Cerebellar nuclear complex (tissue), 1 donor: Measurements from ENCODE around the gene GRIK5.

Experiments used
- DNase-seq, 2 experiments: peaks; one replicate each; lab custom pipeline; 2025; lab: John Stamatoyannopoulos, UW

The GRIK5 gene

GRCh38 chr19:41990615-41991014 lies 79.4 kb downstream of the GRIK5 start:
- no peak for DNase-seq

- no peak for DNase-seq
These were observed 80.0 kb downstream of the GRIK5 start for GRCh38 chr19:41990028-41990427.

DNA sequence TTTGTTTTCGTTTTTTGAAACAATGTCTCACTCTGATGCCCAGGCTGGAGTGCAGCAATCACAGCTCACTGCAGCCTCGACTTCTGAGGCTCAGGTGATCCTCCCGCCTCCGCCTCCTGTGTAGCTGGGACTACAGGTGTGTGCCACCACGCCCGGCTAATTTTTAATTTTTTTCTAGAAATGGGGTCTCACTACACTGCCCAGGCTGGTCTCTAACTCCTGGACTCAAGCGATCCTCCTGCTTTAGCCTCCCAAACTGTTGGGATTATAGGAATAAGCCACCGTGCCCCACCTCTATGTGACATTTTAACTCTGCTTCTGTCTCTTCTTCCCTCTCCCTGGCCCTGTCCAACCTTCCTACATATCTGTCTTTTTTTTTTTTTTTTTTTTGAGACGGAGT lies 81.1 kb downstream of the GRIK5 start:
- DNase-seq, result no peak

DNA sequence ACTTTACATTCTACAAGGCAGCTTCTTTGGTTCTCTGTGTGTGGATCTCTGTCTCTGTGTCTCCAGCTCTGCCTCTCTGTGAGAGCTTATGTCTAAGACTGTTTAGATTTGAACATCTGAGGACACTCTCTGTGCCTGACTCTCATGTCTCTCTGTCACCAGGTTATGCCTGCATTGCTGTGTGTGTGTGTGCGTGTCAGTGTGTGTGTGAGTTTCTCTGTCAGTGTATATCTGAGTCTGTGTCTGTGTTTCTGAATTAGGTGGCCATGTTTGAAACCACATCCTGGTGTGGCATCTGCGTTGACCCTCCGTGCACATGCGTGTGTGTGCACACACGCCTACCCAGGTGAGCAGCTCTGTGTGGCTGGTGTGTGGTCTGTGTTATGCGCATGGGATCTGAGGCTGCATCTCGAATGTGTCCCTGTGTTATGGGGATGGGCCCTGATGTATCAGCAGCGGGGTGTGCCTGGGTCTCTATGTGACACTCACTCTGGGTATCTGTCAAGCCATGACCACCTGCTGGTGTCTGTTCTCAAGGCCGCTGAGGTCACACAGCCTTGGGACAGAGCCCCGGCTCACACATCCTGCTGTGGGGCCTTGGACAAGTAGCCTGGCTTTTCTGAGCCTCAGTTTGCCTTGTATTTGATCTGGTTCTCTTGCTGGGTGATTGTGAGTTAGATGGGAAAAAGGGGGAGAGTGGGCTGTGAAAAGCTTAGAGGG lies 82.7 kb downstream of the GRIK5 start:
- DNase-seq, result no peak

GRCh38 chr19:41984961-41985360 lies 85.0 kb downstream of the GRIK5 start:
- no peak for DNase-seq

- DNase-seq, result no peak
These were observed 88.3 kb downstream of the GRIK5 start for GRCh38 chr19:41981724-41982123.

GRCh38 chr19:41978470-41978869 lies 91.5 kb downstream of the GRIK5 start:
- DNase-seq, result no peak

GRCh38 chr19:41977916-41978315 lies 92.1 kb downstream of the GRIK5 start:
- DNase-seq, result no peak

DNA sequence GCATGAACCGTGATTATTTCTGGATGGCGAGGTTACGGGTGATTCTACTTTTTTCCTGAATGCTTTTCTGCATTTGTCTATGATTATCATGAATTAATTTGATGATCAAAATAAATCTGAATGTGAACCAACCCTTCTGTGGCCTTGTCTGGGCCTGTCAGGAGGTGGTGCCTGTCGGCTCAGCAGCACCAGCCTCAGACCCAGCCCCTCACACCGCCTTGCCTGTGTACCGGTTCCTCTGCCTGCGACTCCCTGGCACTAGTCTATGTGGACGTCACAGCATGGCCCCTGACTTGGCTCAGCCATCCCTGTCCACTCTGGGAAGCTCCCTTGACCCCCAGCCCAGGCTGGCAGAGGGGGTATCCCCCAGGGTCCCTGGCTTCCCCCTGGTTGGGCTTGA lies 95.4 kb downstream of the GRIK5 start:
- no peak for DNase-seq

DNA sequence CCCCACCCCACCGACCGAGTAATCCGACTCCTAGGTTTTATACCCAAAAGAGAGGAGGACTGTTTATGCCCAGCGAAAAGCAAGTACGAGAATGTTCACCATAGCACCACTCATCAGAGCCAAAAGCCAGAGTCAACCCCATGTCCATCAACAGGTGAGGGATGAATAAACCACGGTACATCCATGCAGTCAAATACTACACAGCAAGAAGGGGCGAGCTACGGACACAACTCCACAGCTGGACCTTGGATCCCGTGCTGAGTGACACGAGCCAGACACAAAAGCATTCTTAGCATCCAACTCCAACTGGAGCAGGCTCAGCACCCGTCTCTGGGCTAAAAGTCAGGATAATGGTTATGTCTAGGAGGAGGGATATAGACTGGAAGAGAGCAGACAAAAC lies 98.6 kb downstream of the GRIK5 start:
- no peak for DNase-seq

DNA sequence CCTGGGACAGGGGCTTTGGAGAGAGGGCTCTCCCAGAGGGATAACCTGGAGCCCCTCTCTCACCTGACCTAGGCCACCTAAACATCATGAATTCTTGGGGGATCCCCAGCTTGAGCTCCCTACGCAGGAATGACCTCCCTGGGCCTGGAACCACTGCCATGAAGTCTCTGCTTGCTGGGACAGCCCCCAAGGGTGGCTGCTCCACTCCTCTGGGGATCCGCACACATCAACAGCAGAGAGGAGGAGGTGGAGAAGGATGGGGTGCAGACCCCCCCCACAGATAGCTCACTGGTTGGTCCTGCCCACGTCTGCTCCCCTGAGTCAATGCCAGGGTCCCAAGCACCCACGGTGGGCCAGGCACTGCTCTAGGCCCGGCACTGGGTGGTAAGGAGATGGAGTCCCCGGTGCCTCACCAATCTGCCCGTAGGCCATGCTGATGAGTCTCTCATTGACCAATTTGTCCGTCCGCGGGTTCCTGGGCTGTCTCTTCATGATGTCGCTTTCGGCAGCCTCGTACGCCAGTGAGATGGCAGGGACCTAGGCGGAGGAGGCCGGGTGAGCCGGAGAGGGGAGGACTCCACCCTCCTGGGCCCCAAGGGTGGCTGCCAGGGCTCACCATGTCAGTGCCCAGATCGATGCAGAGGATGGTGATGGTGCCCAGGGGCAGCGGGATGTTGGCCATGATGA lies 100.1 kb downstream of the GRIK5 start:
- DNase-seq, result no peak

DNA sequence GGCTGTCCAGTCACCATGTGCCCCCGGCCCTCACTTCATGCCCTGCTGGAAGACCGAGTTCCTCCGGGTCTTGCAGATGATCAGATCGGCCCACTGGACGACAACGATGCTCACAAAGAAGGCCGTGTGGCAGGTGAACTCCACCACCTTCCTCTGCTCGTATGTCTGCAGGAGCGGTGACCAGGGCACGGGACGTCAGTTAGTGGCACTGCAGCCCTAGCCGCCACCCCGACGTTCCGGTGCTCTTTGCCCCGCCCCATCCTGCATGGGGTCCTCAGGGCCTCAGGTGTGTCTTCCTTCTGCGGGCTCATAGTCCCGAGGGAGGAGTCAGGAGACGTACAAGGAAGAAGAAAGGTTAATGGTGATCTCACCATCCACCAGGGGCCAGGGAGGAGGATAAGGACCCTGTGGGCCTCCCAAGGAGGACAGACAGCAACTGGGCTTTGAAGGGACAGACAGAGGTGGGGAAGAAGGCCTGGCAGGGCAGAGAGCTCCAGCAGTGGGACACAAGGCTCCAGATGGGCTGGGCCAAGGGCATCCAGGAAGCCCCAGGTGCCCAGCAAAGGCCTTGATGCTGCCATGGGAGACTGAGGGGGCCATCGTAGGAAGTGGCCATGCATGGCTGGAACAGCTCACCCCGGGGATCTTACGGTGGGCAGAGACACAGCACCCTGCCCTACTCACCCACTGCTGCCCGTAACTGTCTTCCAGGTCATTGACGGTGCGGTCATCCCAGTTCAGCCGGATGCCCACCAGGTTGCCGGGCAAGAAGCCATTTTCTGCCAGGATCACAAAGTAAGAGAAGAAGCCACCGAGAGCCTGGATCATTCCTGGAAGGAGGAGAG lies 101.0 kb downstream of the GRIK5 start:
- DNase-seq, result no peak

DNA sequence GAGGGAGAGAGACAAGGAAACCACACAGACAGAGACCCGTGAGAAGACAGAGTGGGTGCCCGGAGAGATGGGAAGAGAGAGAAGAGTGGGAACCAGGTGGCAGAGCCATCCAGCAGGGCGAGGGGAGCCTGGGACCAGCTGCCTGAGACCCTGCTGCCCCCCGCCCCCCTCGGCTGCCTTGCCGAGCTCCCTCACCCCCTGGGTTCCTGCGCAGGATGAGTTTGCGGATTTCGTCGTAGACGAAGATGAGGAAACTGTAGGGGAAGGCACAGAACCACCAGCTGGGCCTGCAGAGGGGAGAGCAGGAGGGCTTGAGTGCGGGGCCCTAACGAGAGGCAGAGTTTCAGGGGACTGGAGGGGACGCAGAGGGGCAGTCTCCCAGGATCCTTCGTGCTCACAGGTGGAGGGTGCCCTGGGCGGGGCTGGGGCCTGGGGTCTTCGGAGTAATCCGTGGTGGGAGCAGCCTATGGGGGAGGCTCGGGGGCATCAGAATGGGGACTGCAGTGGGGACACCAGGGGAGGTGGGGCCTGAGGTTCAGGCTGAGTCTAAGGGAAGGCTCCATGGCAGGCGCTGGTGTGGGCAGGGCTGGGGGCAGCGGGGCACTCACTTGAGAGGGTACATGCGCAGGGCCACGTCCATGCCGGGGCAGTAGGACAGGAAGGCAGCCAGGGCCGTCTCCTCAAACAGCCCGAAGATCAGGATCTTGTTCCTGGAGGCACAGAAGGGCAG lies 102.8 kb downstream of the GRIK5 start:
- no peak for DNase-seq

DNA sequence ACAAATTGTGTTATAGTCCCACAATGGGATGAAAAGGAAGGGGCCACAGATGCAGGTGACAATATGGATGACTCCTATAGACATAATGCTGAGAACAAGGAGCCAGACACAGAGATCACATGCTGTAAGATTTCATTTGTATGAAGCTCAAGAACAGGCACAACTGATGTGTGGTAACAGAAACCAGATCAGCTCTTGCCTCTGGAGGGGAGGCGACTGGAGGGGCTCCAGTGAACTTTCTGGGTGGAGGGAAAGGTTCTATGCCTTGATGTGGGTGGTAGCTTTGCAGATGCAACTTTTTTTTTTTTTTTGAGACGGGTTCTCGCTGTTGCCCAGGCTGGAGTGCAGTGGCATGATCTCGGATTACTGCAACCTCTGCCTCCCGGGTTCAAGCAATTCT lies 104.9 kb downstream of the GRIK5 start:
- DNase-seq, result no peak

- no peak for DNase-seq
These were observed 109.0 kb downstream of the GRIK5 start for GRCh38 chr19:41960973-41961372.

DNA sequence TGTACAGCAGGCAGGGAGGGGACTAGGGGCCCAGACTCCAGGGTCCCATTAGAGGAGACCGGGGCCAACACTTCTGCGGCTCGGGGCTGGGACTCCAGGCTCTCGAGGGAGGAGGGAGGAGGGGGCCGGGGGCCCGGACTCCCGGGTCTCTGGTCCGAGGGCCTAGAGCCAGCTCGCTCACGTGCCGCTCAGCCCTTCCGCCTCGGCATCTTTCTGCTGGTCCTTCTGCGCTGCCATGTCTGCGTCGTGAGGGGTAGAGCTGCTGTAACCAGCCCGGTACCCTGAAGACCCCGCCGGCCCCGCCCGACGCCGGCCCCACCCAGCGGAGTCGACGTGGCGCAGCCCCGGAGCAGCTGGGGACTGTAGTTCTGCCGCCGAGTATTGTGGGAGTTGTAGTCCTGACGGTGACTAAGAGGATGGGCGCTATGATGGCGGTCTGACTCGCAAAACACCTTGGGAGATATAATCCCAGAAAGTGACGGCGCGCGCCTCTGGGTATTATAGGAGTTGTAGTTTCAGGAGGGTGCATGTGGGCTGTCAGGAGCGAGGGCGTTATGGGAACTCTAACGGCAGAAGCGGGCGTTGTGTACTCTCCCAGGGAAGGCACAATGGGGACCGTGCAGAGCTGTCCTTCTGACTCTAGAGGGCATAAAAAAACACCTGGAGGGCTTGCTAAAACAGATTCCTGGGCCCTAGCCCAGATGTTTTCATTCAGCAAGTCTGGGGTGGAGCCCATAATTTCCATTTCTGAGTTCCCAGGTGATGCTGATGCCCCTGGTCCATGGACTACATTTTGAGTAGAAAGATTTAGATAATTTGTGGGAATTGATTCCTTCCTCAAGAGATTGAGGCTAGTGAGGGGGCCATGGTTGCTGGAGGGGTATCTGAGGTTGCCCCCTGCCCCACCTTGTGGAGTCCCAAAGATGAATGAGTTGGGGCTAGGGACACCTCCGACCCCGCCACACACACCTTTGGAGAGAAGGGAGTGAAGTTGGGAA lies 110.7 kb downstream of the GRIK5 start, which contains the start of gene RABAC1:
RABAC1 (minus strand) TSS at position 266 of the 998 bp plus-strand sequence; CDS start at position 237, 29 bp downstream.
- peak in 1 of 2 experiments; percentile 78 for DNase-seq

DNA sequence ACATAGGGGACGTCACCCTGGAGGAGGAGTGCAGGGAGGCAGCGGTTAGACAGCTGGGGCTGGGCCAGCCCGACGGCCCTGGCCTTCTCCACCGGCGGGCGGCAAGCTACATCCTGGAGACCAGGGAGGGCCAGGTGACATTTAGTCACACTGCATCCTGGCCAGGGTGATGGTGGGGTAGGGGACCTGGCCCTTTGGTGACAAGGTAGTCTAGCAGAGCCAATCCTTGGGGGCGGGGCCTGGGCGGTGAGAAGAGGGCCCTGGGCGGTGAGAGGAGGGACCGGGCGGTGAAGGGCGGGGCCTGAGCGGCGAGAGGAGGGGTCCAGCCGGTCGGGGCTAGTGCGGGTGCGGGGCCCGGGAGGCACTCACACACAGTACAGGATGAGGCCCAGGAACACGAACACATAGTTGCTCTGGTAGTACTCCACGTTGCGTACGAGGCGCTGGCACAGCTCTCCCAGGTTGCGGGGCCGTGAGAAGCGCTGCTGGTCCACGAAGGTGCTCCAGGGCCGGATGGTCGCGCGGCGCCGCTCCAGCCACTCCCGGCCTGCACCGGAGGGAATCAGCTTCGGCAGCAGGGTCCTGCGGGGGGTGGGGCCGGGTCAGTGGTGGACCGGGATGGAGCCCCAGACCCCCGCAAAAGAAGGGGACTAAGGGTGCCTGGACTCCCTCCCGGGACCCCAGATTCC lies 111.5 kb downstream of the GRIK5 start:
- DNase-seq, result no peak

DNA sequence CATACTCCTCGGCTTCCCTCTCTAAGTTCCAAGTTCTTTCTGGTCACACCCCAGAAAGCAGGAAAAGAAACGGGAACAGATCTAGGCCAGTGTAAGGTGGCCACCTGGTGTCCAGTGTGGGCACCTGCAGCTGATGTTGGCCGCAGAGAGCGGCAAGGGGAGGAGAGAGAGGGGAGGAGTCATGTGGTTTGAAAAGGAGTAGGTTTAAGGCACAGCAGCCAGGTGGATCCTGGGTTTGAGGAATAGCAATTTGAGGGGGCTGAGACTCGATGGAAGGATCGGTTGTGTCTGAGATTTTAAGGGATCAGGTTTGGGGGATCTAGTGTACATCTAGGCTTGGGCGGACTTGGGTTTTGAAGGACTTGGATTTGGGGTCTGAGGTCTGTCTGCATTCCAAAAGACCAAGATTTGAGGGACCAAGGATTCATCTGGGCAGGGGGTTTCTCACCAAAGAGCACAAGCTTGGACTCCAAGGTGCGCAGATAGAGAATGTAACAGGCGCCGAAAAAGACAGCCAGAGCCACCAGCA lies 112.1 kb downstream of the GRIK5 start:
- DNase-seq, result peak in 1 of 2 experiments; percentile 67

GRCh38 chr19:41957161-41957837 lies 112.7 kb downstream of the GRIK5 start:
- no peak for DNase-seq
